ENCODE measurements around the gene KSR2.

- no peak for TF ChIP-seq TAF1 (IDR thresholded peaks at IDR 0.05; ENCODE audit: borderline replicate concordance, low read depth, low read length)
- no peak for TF ChIP-seq POLR2A (IDR thresholded peaks at IDR 0.05; ENCODE audit: low read depth, low read length)
Measured at GRCh38 chr12:117485984-117486839, 482.6 kb downstream of the KSR2 start.

All from GM12892 (cell line).